IMR-90 (cell line): ENCODE measurements around the gene KAZALD1. TPM values are rescaled to one million over a fixed set of nuclear protein-coding genes. Genes with fewer than 3 reads are reported as not detected.

Experiments used
- ATAC-seq: fragments of 200-7000 bp; cut with Tn5 transposase; 2 replicates; pipeline ENCODE4 v1.9.1; 2020; ENCODE audit warnings: low read depth, mild to moderate bottlenecking, moderate library complexity
- BruUV-seq: library from RNA; stranded (reverse); fragments of 400-500 nt; replicated peaks from 2 replicates; lab custom pipeline; 2021; lab: Mats Ljungman, UMichigan
- CTCF ChIA-PET: fragments of 300-600 bp; formaldehyde crosslinking; extraction: SDS; loops from one replicate; lab custom pipeline; 2021; ENCODE audit warnings: antibody characterized with exemption; lab: Yijun Ruan, JAX
- POLR2A ChIA-PET: fragments of 300-600 bp; sonication (Branson Sonifier 250); formaldehyde crosslinking; loops from one replicate; lab custom pipeline; 2022; ENCODE audit warnings: antibody characterized with exemption; ENCODE audit not compliant: unreplicated experiment; lab: Charles Lee
- DNase-seq: peaks from one replicate; pipeline ENCODE4 v3.0.0; 2013
- H2AFZ ChIP-seq: replicated peaks from 2 replicates; pipeline ENCODE3; 2013; ENCODE audit warnings: low read length, mild to moderate bottlenecking; ENCODE audit not compliant: poor library complexity
- H2AK5ac ChIP-seq: 2 replicates; pipeline ENCODE4 v1.6.1; 2013; ENCODE audit warnings: low read depth, low read length, inconsistent platforms
- H2AK9ac ChIP-seq: replicated peaks from 2 replicates; pipeline ENCODE3; 2013; ENCODE audit warnings: mild to moderate bottlenecking, low read depth, low read length, moderate library complexity; ENCODE audit not compliant: poor library complexity
- H2BK120ac ChIP-seq: 2 replicates; pipeline ENCODE4 v1.6.1; 2013; ENCODE audit warnings: low read depth, low read length, inconsistent platforms
- H2BK15ac ChIP-seq: 3 replicates; pipeline ENCODE4 v1.6.1; 2013; ENCODE audit warnings: low read depth, low read length, inconsistent platforms
- H2BK20ac ChIP-seq: 2 replicates; pipeline ENCODE4 v1.6.1; 2013; ENCODE audit warnings: low read depth, mild to moderate bottlenecking, inconsistent platforms, low read length, moderate library complexity
- H2BK5ac ChIP-seq: 2 replicates; pipeline ENCODE4 v1.6.1; 2013; ENCODE audit warnings: mild to moderate bottlenecking, low read depth, low read length, inconsistent platforms; ENCODE audit not compliant: poor library complexity, severe bottlenecking
- H3K14ac ChIP-seq: replicated peaks from 2 replicates; pipeline ENCODE4 v1.6.1; 2013; ENCODE audit warnings: low read depth, low read length, inconsistent platforms
- H3K18ac ChIP-seq: 2 replicates; pipeline ENCODE4 v1.6.1; 2013; ENCODE audit warnings: low read depth, low read length, control low read depth
- H3K23ac ChIP-seq: 2 replicates; pipeline ENCODE4 v1.6.1; 2013; ENCODE audit warnings: low read depth, low read length, inconsistent platforms
- H3K27ac ChIP-seq: 2 replicates; pipeline ENCODE4 v1.5.1; 2013; ENCODE audit warnings: mild to moderate bottlenecking, control low read depth, low read length; ENCODE audit not compliant: insufficient read depth
- H3K27me3 ChIP-seq: 2 replicates; pipeline ENCODE4 v1.6.1; 2013; ENCODE audit warnings: low read length; ENCODE audit not compliant: control insufficient read depth, insufficient read depth
- H3K36me3 ChIP-seq: 2 replicates; pipeline ENCODE4 v1.6.1; 2013; ENCODE audit warnings: low read length, mixed read lengths; ENCODE audit not compliant: control insufficient read depth, insufficient read depth
- H3K4ac ChIP-seq: 2 replicates; pipeline ENCODE4 v1.6.1; 2013; ENCODE audit warnings: low read depth, low read length, inconsistent platforms
- H3K4me1 ChIP-seq: 2 replicates; pipeline ENCODE4 v1.6.1; 2013; ENCODE audit warnings: low read length, mixed read lengths; ENCODE audit not compliant: control insufficient read depth, insufficient read depth
- H3K4me2 ChIP-seq: 2 replicates; pipeline ENCODE4 v1.6.1; 2013; ENCODE audit warnings: low read depth, mild to moderate bottlenecking, control low read depth, low read length, moderate library complexity
- H3K4me3 ChIP-seq: 2 replicates; pipeline ENCODE4 v1.5.1; 2013; ENCODE audit warnings: low read depth, mild to moderate bottlenecking, control low read depth, low read length, moderate library complexity; ENCODE audit not compliant: insufficient read depth
- H3K56ac ChIP-seq: 2 replicates; pipeline ENCODE4 v1.6.1; 2013; ENCODE audit warnings: low read length, inconsistent platforms; ENCODE audit not compliant: insufficient read depth; ENCODE audit errors: extremely low read depth
- H3K79me1 ChIP-seq, 2 experiments: 2 replicates each; pipeline ENCODE4 v1.6.1; 2013; ENCODE audit warnings: low read length in 2 of 2, inconsistent platforms in 1 of 2, low read depth in 1 of 2
- H3K9ac ChIP-seq: 2 replicates; pipeline ENCODE4 v1.6.1; 2013; ENCODE audit warnings: low read depth, low read length, control low read depth
- H3K9me1 ChIP-seq: 2 replicates; pipeline ENCODE4 v1.6.1; 2013; ENCODE audit warnings: low read length, inconsistent platforms; ENCODE audit not compliant: insufficient read depth
- H3K9me3 ChIP-seq: 2 replicates; pipeline ENCODE4 v1.6.1; 2013; ENCODE audit warnings: low read length; ENCODE audit not compliant: control insufficient read depth, insufficient read depth
- H4K20me1 ChIP-seq: 2 replicates; pipeline ENCODE4 v1.6.1; 2013; ENCODE audit warnings: low read length, inconsistent platforms; ENCODE audit not compliant: insufficient read depth
- H4K5ac ChIP-seq: 2 replicates; pipeline ENCODE4 v1.6.1; 2013; ENCODE audit warnings: mild to moderate bottlenecking, low read depth, low read length, control low read depth
- H4K8ac ChIP-seq, 2 experiments: 2 replicates each; pipeline ENCODE4 v1.6.1; 2013; ENCODE audit warnings: low read depth in 2 of 2, low read length in 2 of 2, control low read depth in 1 of 2, inconsistent platforms in 1 of 2
- H4K91ac ChIP-seq: 2 replicates; pipeline ENCODE4 v1.6.1; 2013; ENCODE audit warnings: low read depth, low read length, inconsistent platforms; ENCODE audit not compliant: insufficient read depth
- MAFK ChIP-seq: IDR thresholded peaks from 2 replicates; pipeline ENCODE4 v1.6.1; 2012; ENCODE audit warnings: low read depth, low read length, improper control_type of control experiment
- MXI1 ChIP-seq: IDR thresholded peaks from 2 replicates; pipeline ENCODE4 v1.6.1; 2012; ENCODE audit warnings: low read depth, mild to moderate bottlenecking, low read length, moderate library complexity, borderline replicate concordance
- POLR2A ChIP-seq: IDR thresholded peaks from 2 replicates; pipeline ENCODE4 v1.6.1; 2012; ENCODE audit warnings: mild to moderate bottlenecking, low read depth, low read length
- WGBS, 2 experiments: methylation state at CpG; one replicate each; pipeline versions ENCODE4 v1.1.5 to v1.1.7; 2013; ENCODE audit warnings: missing lambda C conversion rate in 2 of 2; ENCODE audit not compliant: insufficient read length in 1 of 2; ENCODE audit errors: extremely low coverage in 2 of 2; 5-methylcytosine and 5-hydroxymethylcytosine counted together
- dilution Hi-C: fragments of 300-500 bp; cut with HindIII; formaldehyde crosslinking; loops from one replicate; pipeline ENCODE4 v1.14.3; 2018; ENCODE audit warnings: low sequenced_read_pairs; ENCODE audit not compliant: unreplicated experiment
- in situ Hi-C: fragments of 300-500 bp; cut with MboI; formaldehyde crosslinking; loops from 3 replicates; pipeline ENCODE4 v1.14.3; 2019; ENCODE audit warnings: low sequenced_read_pairs, inconsistent platforms, mixed read lengths
- intact Hi-C: fragments of 100-400 bp; cut with micrococcal nuclease; formaldehyde crosslinking; loops from 2 replicates; pipeline ENCODE4 v1.10.0; 2022
- polyA plus RNA-seq, 3 experiments: library from polyadenylated mRNA; depleted of rRNA; stranded (reverse); fragments of >200 nt; gene quantifications; 2 replicates each; pipeline ENCODE4 v1.2.3, GENCODE V29; 2012; ENCODE audit warnings: low replicate concordance in 1 of 3
- total RNA-seq: library from RNA; depleted of rRNA; stranded (reverse); fragments of >200 nt; gene quantifications from 2 replicates; pipeline ENCODE4 v1.2.3, GENCODE V29; 2012
- TF ChIP-seq, protein P1 (sequence below): conservative IDR thresholded peaks from 2 replicates; pipeline ENCODE4 v1.5.1; 2012; ENCODE audit warnings: mild to moderate bottlenecking, low read depth, low read length, improper control_type of control experiment
- TF ChIP-seq, protein P2 (sequence below): fragments of 150-350 bp; IDR thresholded peaks from 2 replicates; pipeline ENCODE4 v1.6.1; 2016; ENCODE audit warnings: low read depth, mild to moderate bottlenecking, low read length, moderate library complexity, borderline replicate concordance

KAZALD1 gene
- total and polyA plus RNA-seq, 2 of the 4 experiments (the other 2 are of a cell fraction) = 9.1 to 18.6 TPM

DNA sequence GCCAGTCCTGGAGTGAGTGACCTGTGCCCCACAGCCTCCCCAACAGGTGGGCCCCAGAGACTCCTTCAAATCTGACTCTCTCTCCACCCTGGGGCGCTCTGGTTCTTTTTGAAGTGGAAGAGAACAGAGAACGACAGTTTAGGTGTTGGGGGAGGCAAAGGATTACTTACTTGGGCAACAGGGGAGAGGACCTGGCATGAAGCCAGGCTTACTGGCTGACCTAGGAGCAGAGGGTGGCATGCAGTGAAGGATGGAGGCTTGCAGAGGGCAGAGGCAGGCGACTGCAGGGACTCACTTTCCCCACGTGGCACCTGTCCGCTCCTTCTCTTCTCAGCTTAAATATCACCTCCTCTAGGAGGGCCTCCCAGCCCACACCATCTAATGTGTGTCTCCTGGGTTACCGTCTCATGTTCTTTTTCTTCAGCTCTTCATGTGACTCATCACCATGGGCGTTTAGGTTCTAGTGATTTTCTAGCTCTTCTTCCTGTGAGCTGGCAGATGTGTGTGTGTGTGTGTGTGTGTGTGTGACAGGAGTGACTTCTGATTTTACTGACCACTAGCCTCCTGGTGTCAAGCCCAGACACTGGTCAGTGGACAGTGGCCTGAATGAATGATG lies 46.7 kb upstream of the KAZALD1 start (continued):
- TF ChIP-seq, protein P1, sequence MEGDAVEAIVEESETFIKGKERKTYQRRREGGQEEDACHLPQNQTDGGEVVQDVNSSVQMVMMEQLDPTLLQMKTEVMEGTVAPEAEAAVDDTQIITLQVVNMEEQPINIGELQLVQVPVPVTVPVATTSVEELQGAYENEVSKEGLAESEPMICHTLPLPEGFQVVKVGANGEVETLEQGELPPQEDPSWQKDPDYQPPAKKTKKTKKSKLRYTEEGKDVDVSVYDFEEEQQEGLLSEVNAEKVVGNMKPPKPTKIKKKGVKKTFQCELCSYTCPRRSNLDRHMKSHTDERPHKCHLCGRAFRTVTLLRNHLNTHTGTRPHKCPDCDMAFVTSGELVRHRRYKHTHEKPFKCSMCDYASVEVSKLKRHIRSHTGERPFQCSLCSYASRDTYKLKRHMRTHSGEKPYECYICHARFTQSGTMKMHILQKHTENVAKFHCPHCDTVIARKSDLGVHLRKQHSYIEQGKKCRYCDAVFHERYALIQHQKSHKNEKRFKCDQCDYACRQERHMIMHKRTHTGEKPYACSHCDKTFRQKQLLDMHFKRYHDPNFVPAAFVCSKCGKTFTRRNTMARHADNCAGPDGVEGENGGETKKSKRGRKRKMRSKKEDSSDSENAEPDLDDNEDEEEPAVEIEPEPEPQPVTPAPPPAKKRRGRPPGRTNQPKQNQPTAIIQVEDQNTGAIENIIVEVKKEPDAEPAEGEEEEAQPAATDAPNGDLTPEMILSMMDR = peak; percentile 0; the same call in 1 of the 2 replicates
- no peak for TF ChIP-seq MAFK

DNA sequence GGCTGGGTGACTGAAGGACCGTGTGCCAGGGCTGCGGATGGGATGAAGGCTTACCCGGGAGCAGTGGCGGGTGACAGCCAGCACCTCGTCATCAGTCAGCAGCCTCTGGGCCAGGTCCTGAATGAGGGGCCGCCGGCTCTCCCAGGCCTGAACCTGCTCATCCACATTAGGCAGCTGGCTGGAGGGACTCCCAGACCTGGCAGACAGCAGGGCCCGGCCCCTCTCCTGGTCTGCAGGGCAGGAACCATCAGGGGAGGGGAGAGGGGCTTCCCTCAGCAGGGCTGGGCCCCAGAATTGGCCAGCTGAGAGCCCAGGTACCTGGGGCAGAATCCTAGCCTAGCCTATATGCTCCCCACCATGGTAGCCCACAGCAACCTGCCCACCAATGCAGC lies 46.2 kb upstream of the KAZALD1 start:
- H3K27ac ChIP-seq = no peak overlapping the region

More for the DNA sequence above, 46.2 kb upstream of the KAZALD1 start:
- H4K20me1 ChIP-seq = peaks cover 4% of the 10 kb centered on the region; the same call in 1 of the 2 replicates
- no peak overlapping the region for H3K4ac ChIP-seq
- 0 out of 4 replicates have a peak, but pooled peaks cover 0 to 7% of the 10 kb centered on the region in 2 experiments for H3K79me1 ChIP-seq
- H3K9me3 ChIP-seq = no peaks in the 10 kb centered on the region
- H3K56ac ChIP-seq = no peak overlapping the region
- intact Hi-C loops = loop anchor here (10.0 kb wide), 1 partner anchor 451 kb away; no protein-coding TSS in a partner anchor
- no peak overlapping the region for H3K9ac ChIP-seq
- H3K4me2 ChIP-seq = no peak overlapping the region
- BruUV-seq = no TSS peak
- H4K91ac ChIP-seq = no peak overlapping the region
- peaks cover 13% of the 10 kb centered on the region for H3K9me1 ChIP-seq
- no peaks in the 10 kb centered on the region; the same call in 1 of the 2 replicates for H3K27me3 ChIP-seq
- peak overlapping the region; percentile 5; the same call in 1 of the 2 replicates for H2AK5ac ChIP-seq
- WGBS, 2 experiments = 65% methylated on average over 5 of the region's 8 CpGs; no CpG with 5 or more reads in 1 of the 2 experiments
- H3K14ac ChIP-seq = no peak overlapping the region
- ChIA-PET POLR2A (no interaction called here), CTCF (interaction anchor here (0.7 to 6.8 kb wide), 7 partner anchors 10 to 497 kb away, joined by 3 to 48 read pairs (median 10); partner anchors contain the start of genes LZTS2, MRPL43 and TWNK)
- no peak overlapping the region for H3K23ac ChIP-seq
- no peak overlapping the region for H2BK5ac ChIP-seq
- peak overlapping the region; percentile 92 for H2AK9ac ChIP-seq
- H2AFZ ChIP-seq = peak overlapping the region; percentile 28
- no peak overlapping the region for H3K18ac ChIP-seq
- H2BK15ac ChIP-seq = no peak overlapping the region
- in situ Hi-C loops = no loop called here
- H4K5ac ChIP-seq = no peak overlapping the region
- no peaks in the 10 kb centered on the region for H3K36me3 ChIP-seq
- H2BK20ac ChIP-seq = no peak overlapping the region
- TF ChIP-seq, protein P1 = 0 out of 2 replicates have a peak, but pooled peaks have one; percentile 0
- TF ChIP-seq MXI1 (no peak), POLR2A (no peak)
- TF ChIP-seq, protein P2, sequence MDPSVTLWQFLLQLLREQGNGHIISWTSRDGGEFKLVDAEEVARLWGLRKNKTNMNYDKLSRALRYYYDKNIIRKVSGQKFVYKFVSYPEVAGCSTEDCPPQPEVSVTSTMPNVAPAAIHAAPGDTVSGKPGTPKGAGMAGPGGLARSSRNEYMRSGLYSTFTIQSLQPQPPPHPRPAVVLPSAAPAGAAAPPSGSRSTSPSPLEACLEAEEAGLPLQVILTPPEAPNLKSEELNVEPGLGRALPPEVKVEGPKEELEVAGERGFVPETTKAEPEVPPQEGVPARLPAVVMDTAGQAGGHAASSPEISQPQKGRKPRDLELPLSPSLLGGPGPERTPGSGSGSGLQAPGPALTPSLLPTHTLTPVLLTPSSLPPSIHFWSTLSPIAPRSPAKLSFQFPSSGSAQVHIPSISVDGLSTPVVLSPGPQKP = no peak
- DNase-seq = no peak
- H4K8ac ChIP-seq = no peak overlapping the region
- H3K4me3 ChIP-seq = no peak overlapping the region
- dilution Hi-C loops = no loop called here
- no peak overlapping the region for H2BK120ac ChIP-seq
- no peak for ATAC-seq
- H3K4me1 ChIP-seq = peaks cover 22% of the 10 kb centered on the region
